Subcutaneous adipose tissue (tissue), 4 donors: ENCODE results near the gene TNRC6A. TPM values are rescaled to one million over a fixed set of nuclear protein-coding genes. Genes with fewer than 3 reads are reported as not detected.

Experiments
- total RNA-seq, 4 donors: library from RNA; depleted of rRNA; stranded (reverse); fragments of >200 nt; gene quantifications; one replicate each; pipeline ENCODE4 v1.1.0, GENCODE V29; 2016
- TF ChIP-seq, protein P1 (sequence below): fragments of 450-650 bp; IDR thresholded peaks from one replicate; pipeline ENCODE4 v1.5.1; 2016; ENCODE audit warnings: low read depth, mild to moderate bottlenecking, control low read depth, antibody characterized with exemption, moderate library complexity

The TNRC6A gene
- total RNA-seq, 4 donors from 2014 or later, result 52.4 to 72.9 (median 58.1) TPM

DNA sequence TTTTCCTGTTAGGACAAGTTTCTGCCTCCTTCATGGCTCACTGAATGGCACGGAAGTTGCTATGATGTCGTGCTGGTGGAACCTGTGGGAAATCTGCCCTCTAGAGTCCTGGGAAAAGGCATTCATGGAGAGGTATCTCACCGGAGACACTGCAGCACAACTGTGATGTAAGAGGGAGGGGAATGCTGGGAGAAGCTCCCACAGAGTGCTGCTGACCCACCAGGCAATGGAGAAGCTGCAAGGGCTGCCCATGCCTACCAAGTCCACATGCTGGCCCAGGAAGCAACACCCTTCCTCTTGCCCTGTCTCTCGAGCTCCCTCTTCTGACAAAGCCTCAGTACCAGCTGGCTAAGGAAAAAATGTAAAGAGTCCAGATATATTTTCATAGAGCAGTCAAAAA, 71.1 kb downstream of the TNRC6A start:
- TF ChIP-seq, protein P1, sequence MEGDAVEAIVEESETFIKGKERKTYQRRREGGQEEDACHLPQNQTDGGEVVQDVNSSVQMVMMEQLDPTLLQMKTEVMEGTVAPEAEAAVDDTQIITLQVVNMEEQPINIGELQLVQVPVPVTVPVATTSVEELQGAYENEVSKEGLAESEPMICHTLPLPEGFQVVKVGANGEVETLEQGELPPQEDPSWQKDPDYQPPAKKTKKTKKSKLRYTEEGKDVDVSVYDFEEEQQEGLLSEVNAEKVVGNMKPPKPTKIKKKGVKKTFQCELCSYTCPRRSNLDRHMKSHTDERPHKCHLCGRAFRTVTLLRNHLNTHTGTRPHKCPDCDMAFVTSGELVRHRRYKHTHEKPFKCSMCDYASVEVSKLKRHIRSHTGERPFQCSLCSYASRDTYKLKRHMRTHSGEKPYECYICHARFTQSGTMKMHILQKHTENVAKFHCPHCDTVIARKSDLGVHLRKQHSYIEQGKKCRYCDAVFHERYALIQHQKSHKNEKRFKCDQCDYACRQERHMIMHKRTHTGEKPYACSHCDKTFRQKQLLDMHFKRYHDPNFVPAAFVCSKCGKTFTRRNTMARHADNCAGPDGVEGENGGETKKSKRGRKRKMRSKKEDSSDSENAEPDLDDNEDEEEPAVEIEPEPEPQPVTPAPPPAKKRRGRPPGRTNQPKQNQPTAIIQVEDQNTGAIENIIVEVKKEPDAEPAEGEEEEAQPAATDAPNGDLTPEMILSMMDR, result no peak

DNA sequence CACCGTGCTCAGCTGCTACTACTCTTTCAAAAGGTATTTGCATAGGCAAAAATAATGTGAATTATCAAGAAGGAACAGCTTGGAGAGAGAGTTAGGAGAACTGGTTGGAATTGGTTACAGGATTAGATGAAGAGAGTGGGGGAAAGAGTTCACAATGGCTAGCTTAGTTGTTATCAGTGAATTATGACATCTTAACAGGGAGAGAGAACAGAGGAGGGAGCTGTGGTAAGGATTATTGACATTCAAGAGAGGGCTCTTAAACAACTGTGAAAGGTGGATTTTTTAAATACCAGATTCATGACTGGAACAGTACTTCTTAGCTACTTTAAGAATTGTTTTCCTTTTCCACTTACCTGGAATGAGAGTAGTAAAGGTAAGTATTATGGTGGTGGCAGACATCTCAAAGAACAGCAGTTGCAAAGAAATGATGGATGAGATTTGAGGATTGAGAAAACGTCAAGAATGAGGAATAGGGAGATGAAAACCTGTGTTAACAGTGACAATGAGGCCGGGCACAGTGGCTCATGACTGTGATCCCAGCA, 72.4 kb downstream of the TNRC6A start:
- TF ChIP-seq, protein P1, result no peak

DNA sequence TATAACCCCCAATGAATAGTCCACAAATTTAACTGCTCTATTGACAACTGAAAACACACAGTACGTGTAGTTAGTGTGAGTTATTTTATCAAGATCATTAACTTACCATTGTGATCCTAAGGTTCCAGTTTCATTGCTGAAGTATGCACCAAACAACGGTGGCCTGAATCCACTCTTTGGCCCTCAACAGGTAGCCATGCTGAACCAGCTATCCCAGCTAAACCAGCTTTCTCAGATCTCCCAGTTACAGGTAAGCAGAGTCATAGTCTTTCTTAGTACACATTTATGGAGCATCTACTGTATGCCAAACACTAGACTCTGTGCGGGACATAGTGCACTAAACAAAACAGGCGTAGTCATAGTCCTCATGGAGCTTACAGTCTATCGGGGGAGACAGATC, 76.0 kb downstream of the TNRC6A start:
- TF ChIP-seq, protein P1, result no peak

DNA sequence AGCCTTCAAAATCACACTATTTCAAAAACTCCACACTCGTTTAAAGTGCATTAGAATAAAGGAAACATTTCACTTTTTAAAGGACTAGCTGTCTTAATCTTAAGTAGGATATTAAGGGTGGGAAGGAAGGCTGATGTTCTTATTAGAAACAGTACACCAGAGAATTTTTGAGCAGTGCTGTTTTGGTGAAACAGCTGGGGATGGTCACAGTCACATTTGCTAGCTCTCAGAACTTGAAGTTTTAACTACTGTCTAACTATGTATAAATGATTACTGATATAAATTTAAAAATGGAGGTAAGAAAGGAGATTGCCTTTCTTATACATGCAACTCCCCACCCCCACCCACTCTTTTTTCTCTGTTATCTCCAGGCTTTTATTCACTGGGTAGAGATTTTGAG, 77.8 kb downstream of the TNRC6A start:
- TF ChIP-seq, protein P1, result no peak

DNA sequence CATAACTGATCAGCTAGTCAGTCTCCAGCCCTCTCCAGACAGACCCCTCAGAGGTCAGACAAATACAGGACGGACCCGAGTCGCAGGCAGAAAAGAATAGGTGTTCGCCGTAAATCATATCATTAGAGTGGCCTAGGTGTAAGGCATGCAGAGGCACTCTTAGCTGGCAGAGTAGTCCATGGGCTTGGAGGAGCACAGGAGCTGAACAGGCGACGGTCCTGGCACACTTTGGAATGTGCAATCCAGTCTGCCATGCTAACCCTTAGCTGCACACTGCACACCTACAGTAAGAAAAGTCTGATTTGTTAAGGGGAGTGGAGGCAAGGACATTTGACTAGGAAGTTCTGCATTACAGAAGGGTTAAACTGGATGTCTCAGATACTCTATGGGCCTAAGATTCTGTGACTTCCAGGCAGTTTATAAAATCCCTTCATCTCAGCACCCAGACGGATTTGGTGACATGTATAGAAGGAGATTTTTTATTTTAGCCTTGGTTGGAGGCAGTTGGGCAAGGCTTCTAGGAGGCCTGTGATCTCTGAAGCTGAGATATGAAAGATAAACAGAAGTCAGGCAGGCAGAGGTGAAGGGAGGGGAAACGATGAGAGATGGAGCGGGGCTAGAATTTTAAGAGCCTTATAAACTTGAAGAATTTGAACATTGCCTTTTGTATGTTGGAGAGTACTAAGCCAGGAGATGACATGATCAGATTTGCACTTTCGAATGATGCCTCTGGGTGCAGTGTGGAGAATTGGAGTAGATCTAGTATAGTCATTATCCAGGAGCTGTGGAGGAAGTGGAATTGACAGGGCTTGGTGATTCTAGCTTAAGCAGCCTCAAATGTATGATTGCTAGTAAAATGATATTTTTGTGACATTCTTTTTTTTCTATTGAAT, 81.7 kb downstream of the TNRC6A start:
- TF ChIP-seq, protein P1, result no peak

DNA sequence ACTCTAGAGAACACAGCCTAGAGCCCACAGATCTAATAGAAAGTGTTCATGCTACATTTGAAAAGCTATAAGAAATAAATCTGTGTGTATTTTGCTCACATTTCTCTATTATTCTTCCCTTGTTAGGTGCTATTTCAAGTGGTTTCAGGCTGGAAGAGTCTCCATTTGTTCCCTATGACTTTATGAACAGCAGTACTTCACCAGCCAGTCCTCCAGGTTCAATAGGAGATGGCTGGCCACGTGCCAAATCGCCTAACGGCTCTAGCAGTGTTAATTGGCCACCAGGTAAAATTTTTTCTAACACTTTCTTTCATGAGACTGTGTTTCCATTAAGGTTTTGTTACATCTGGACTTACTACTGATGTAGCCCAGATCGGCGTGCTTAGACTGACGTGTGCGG, 85.6 kb downstream of the TNRC6A start:
- TF ChIP-seq, protein P1, result no peak

DNA sequence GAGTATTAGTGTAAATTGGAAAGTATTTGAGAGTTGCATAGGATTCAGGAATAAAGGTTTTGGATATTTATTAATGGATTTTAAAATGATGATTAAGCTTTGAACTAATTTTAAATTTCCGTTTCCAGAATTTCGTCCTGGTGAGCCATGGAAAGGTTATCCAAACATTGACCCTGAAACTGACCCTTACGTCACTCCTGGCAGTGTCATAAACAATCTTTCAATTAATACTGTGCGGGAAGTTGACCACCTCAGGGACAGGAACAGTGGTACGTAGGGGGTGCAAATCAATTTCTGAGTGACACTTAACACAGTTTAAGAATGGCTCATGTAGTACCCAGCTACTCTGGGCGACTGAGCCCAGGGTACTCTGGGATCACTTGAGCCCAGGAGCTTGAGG, 87.2 kb downstream of the TNRC6A start:
- TF ChIP-seq, protein P1, result no peak
